Parathyroid adenoma (tissue), 2 donors: ENCODE results near the gene RGL1.
A peak's percentile ranks its signal among the peaks of the same experiment; 100 is the strongest.
"Not testable (repeated sequence)": the region's sequence is repeated elsewhere in the genome, so short reads cannot be mapped to it uniquely, and the experiment has no call there.

Experiments
- H2AFZ ChIP-seq: fragments of 300-600 bp; sonication (generic); one replicate; pipeline ENCODE4 v1.7.0; 2017; ENCODE audit warnings: antibody characterized with exemption, mild to moderate bottlenecking
- H3K27ac ChIP-seq: fragments of 300-600 bp; sonication (generic); one replicate; pipeline ENCODE4 v1.7.0; 2017
- H3K27me3 ChIP-seq: fragments of 300-600 bp; sonication (generic); one replicate; pipeline ENCODE4 v1.7.0; 2017; ENCODE audit warnings: low read length; ENCODE audit not compliant: control insufficient read depth, insufficient read depth
- H3K36me3 ChIP-seq: fragments of 300-600 bp; sonication (generic); one replicate; pipeline ENCODE4 v1.7.0; 2017; ENCODE audit warnings: low read length; ENCODE audit not compliant: control insufficient read depth, insufficient read depth
- H3K4me1 ChIP-seq: fragments of 300-600 bp; sonication (generic); one replicate; pipeline ENCODE4 v1.7.0; 2017; ENCODE audit warnings: control low read depth
- H3K4me2 ChIP-seq: fragments of 300-600 bp; sonication (generic); one replicate; pipeline ENCODE4 v1.7.0; 2017; ENCODE audit warnings: low read length
- H3K4me3 ChIP-seq: fragments of 300-600 bp; sonication (generic); one replicate; pipeline ENCODE4 v1.7.0; 2017; ENCODE audit warnings: low read depth, low read length
- H3K79me2 ChIP-seq: fragments of 300-600 bp; sonication (generic); one replicate; pipeline ENCODE4 v1.7.0; 2017; ENCODE audit warnings: control low read depth
- H3K9ac ChIP-seq: fragments of 300-600 bp; sonication (generic); one replicate; pipeline ENCODE4 v1.7.0; 2017; ENCODE audit warnings: mild to moderate bottlenecking
- H3K9me3 ChIP-seq: fragments of 300-600 bp; sonication (generic); one replicate; pipeline ENCODE4 v1.7.0; 2017; ENCODE audit warnings: low read length; ENCODE audit not compliant: control insufficient read depth
- CTCF ChIP-seq: fragments of 300-600 bp; sonication (generic); IDR thresholded peaks from one replicate; pipeline ENCODE4 v1.7.0; 2017; ENCODE audit warnings: antibody characterized with exemption, mild to moderate bottlenecking
- donor health status: primary hyperparathyroidism.

RGL1 gene

DNA sequence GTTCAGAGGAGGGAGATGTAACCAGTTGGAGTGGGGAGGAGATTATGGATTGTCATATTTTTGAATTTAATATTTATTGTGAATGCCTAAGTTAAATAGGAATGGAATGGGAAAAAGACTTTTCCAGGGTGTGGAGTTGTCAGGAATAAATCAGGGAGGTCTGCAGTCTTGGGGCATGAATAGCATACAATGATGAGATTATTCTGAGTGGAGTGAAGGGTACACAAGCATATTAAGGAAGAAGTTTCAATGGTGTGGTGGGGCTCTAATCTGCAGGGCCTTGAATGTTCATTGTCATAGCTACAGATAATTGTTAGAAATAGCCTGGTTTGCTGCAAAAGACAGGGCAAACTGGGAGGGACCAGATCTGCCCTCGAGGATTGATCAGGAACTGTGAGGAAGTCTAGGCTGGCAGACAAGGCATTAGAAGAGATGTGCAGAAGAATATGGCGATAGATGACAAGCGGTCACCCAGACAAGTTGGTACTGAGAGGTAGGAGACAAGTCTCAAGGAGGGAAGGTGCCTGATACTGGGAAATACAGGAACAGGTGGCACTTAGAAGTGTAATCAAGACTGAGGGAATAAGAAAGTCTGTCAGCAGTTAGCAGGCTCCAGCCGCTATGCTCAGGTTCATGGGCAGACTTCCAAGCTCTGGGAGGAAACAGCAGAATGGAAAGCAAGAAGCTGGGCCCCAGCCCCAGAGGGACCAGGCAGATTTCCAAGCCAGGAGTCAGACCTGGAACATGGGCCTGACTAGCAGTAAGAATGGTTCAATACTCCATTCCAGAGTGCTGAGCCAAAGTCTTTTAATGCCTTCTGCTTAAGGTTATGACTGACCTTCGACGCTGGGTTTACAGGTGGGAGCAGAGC lies 20.9 kb upstream of the RGL1 start:
- H3K36me3 ChIP-seq = no peaks in the 10 kb centered on the region
- H3K4me2 ChIP-seq = peak overlapping the region; percentile 40
- H3K9me3 ChIP-seq = no peaks in the 10 kb centered on the region
- no peaks in the 10 kb centered on the region for H3K79me2 ChIP-seq
- no peaks in the 10 kb centered on the region for H3K27me3 ChIP-seq
- H2AFZ ChIP-seq = no peak overlapping the region
- TF ChIP-seq CTCF = no peak
- no peak overlapping the region for H3K27ac ChIP-seq
- H3K4me1 ChIP-seq = no peaks in the 10 kb centered on the region
- no peak overlapping the region for H3K4me3 ChIP-seq
- H3K9ac ChIP-seq = no peak overlapping the region

GRCh38 chr1:183785921-183786320 lies 19.0 kb upstream of the RGL1 start:
- H3K9ac ChIP-seq, H3K36me3 ChIP-seq, H3K4me3 ChIP-seq, H3K4me1 ChIP-seq, H3K27ac ChIP-seq, H3K4me2 ChIP-seq, H3K9me3 ChIP-seq, H2AFZ ChIP-seq, H3K27me3 ChIP-seq, H3K79me2 ChIP-seq: not testable (repeated sequence)

DNA sequence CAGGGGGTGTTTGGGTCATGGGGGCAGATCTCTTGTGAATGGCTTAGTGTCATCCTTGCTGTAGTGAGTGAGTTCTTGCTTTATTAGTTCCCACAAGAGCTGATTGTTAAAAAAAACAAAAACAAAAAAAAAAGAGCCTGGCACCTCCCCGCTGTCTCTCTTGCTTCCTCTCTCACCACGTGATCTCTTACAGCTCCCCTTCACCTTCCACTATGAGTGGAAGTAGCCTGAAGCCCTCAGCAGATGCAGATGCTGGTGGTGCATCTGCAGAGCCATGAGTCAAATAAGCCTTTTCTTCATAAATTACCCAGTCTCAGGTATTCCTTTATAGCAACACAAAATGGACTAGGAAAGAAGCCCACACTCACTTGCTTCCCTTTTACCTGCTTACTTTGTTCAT lies 17.2 kb upstream of the RGL1 start:
- no peaks in the 10 kb centered on the region for H3K9me3 ChIP-seq
- H3K36me3 ChIP-seq = no peaks in the 10 kb centered on the region
- peaks cover 3% of the 10 kb centered on the region for H3K4me1 ChIP-seq
- no peaks in the 10 kb centered on the region for H3K79me2 ChIP-seq
- no peaks in the 10 kb centered on the region for H3K27me3 ChIP-seq
- no peak overlapping the region for H3K4me3 ChIP-seq
- no peak overlapping the region for H3K4me2 ChIP-seq
- no peak overlapping the region for H2AFZ ChIP-seq
- TF ChIP-seq CTCF = no peak
- no peak overlapping the region for H3K9ac ChIP-seq
- H3K27ac ChIP-seq = no peak overlapping the region

DNA sequence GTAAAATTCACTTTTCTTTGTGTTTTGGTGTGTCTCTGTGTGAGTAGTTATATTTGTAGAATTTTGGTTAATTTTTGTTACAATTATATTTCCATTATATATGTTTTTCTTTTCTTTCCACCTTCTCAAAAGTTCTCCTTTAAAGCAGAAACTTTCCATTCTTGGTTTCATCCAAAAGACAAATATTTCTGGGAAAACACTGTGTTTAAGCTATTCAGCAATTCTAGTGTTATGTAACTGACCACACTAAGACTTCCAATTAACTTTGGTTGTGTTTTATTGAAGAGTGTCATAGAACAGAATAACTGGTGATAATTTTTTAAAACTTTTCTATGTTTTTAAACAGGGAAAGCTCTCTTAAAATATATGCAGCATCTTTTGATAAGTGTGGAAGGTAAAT lies 13.6 kb upstream of the RGL1 start:
- no peak for TF ChIP-seq CTCF
- Histone ChIP-seq H3K9me3 (no peaks in the 10 kb centered on the region), H2AFZ (no peak overlapping the region), H3K4me1 (peaks cover 3% of the 10 kb centered on the region), H3K4me3 (no peak overlapping the region), H3K9ac (no peak overlapping the region), H3K79me2 (no peaks in the 10 kb centered on the region), H3K36me3 (no peaks in the 10 kb centered on the region), H3K4me2 (no peak overlapping the region), H3K27me3 (no peaks in the 10 kb centered on the region), H3K27ac (peak overlapping the region; percentile 15)

- Histone ChIP-seq H3K9ac (no peak overlapping the region), H3K4me1 (peaks cover 3% of the 10 kb centered on the region), H3K9me3 (no peaks in the 10 kb centered on the region), H3K27me3 (no peaks in the 10 kb centered on the region), H3K4me2 (no peak overlapping the region), H3K4me3 (no peak overlapping the region), H2AFZ (no peak overlapping the region), H3K36me3 (no peaks in the 10 kb centered on the region), H3K27ac (no peak overlapping the region), H3K79me2 (no peaks in the 10 kb centered on the region)
- no peak for TF ChIP-seq CTCF
Observed at GRCh38 chr1:183792300-183792699, 12.6 kb upstream of the RGL1 start.
